ENCODE data around the gene FSD1L.
A peak's percentile ranks its signal among the peaks of the same experiment; 100 is the strongest.

Gene FSD1L

GRCh38 chr9:105436783-105437182 lies 11.1 kb upstream of the FSD1L start:
- DNase-seq, result no peak

GRCh38 chr9:105437704-105438103 lies 10.1 kb upstream of the FSD1L start:
- no peak for DNase-seq

DNA sequence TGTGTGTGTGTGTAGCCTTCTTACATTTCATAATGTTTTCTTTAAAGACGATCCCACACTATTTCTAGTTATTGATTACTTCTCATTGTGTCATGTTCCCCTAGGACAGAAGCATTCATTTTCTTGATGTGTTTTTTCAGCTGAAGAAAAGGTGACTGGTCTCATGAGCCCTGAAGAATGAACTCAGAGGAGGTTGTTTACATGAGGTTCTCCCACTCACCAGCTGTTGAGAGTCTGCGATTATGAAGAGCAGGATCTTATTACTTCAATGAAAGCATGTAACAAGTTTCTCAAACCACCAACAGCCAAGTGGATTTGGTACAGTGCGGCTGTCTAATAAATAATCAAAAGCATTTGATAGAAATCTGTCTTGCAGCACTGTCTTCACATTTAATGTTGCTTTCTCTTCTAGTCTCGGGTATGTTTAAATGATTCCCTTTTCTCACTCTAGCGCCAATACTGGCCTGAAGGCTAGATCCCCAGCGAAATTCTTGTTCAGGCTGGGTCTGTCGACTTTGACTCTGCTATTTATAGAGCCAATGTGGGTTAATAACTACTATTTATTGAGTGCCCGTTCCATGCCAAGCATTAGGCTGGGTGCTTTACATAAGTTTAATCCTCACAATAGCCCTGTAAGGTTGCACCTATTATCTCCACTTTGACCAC lies 9.6 kb upstream of the FSD1L start:
- DNase-seq, result no peak

DNA sequence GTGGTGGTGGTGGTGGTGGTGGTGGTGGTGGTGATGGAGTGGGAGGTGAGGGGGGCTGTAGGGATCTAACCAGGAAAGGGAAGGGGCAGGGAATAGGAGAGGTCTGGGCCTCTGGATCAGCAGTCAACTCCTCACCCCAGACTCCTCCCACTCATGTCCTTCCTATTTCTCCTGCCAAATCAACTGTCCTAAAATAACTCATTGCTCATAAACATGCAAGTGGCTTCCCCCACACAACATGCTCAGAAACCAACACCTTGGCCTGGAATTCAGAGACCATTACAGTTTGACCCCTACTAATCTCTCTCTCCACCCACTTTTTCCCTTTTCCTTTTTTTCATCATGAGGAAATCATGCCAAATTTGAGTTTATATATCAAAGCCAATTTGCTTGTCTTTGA lies 8.4 kb upstream of the FSD1L start:
- no peak for DNase-seq

- DNase-seq, result no peak
Measured at GRCh38 chr9:105441616-105442160, 6.1 kb upstream of the FSD1L start.

DNA sequence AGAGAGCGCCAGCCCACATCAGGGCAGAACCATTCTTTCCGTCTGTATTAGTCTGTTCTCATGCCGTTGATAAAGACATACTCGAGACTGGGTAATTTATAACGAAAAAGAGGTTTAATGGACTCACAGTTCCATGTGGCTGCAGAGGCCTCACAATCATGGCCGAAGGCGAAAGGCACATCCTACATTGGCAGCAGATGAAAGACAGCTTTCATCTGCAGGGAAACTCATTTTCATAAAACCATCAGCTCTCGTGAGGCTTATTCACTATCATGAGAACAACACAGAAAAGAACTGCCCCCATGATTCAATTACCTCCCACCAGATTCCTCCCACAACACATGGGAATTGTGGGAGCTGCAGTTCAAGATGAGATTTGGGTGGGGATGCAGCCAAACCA lies 4.7 kb upstream of the FSD1L start:
- no peak for DNase-seq

DNA sequence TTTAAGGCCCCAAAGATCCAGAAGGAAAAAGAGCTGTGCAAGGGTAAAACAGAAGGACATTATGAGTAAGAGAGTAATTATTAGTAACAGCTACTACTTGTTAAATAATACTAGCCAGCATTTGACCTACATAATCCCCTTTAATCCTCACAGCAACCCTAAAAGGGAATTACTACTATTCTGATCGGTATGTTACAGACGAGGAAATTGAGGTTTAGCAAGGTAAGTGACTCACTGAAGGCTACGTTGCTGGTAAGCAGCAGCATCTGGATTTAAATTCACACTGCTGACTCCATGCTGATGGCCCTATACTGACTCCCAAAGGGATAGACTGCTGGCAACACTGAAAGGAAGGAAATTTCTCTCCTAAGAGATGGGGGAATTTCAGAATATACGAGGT lies 3.7 kb upstream of the FSD1L start:
- DNase-seq, result no peak

DNA sequence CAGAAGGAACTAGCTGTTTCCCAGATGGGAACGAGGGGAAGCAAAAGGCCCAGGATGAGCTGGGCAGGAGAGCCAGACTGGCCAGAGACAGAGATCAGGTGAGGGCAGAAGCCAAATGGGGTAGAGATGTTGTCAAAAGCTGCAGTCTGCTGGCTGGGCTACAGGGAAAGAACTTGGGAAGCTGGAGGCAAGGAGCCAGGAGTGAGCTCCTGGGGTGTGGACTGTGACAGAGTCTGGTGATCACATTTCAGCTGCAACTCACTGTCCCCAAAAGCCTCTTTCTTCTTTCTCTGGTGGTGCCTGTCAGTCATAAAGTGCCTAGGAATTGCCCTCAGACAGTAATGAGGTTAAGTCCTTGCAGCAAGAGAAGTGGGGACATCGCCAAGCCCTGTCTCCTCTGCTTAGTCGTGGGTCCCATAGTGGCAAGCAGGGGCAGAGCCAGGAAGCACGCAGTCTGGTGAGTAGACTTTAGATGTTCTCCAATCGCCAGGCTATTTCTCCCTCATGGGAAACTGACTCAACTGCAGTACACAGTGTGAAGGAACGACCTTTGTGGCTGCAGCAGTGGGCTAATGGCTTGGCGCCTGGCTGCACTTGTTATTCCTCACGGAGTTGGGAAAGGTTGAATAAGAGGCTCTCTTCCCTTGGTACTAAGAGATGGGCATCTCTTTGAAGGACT lies 2.5 kb upstream of the FSD1L start:
- no peak for DNase-seq

GRCh38 chr9:105447386-105447813 lies 434 bp upstream of the FSD1L start:
- DNase-seq, result no peak

GRCh38 chr9:105449081-105449480 lies 1.2 kb downstream of the FSD1L start:
- no peak for DNase-seq

GRCh38 chr9:105452185-105452584 lies 4.4 kb downstream of the FSD1L start:
- DNase-seq, result no peak

DNA sequence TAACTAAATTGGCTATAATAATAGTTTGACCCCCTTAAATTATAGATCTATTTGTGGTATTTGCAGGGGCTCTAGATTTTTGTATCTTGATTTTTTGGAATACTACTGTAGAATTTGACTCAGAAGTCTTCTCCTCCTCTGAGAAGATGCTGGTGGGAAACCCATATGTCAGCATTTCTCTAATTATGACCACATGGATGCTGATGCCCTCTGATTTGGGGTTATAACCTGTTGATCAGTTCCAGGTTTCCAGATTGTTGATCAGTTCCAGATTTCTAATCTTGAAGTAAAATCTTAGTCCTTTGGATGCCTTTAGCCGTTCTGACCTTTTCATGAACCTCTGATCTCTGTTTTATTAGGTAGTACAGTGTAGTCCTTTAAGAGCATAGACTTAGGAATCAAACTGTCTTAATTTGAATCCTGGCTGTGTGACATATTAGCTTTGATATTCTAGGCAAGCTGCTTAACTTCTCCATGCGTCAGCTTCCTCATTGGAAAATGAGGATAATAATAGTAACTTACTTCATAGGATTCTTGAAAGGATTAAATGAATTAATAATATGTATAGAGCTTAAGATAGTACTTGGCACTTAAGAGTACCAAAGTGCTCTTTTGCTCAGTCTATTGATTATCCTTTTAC lies 8.1 kb downstream of the FSD1L start:
- no peak for DNase-seq

- DNase-seq, result no peak
Measured at GRCh38 chr9:105457560-105458294, 9.9 kb downstream of the FSD1L start.

GRCh38 chr9:105458404-105458803 lies 10.6 kb downstream of the FSD1L start:
- no peak for DNase-seq

DNA sequence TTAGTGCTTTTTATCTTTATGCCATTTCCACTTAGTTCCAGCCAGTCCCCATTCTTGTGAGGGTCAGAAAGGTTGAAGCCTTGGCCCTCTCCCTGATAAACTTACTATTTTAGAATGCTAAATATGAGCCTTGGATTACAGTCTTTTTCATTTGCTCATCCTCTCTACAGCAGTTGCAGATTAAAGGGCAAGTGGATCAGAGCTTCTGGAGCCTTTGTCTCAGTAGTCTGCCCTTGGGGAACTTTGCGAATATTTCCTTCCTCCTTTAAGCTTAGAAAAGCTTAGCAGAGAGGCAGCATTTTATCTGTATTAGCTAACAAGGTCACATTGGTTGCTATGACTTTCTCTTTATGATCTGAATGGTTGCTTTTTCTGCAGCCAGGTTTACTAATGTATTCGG lies 11.5 kb downstream of the FSD1L start:
- no peak for DNase-seq

DNA sequence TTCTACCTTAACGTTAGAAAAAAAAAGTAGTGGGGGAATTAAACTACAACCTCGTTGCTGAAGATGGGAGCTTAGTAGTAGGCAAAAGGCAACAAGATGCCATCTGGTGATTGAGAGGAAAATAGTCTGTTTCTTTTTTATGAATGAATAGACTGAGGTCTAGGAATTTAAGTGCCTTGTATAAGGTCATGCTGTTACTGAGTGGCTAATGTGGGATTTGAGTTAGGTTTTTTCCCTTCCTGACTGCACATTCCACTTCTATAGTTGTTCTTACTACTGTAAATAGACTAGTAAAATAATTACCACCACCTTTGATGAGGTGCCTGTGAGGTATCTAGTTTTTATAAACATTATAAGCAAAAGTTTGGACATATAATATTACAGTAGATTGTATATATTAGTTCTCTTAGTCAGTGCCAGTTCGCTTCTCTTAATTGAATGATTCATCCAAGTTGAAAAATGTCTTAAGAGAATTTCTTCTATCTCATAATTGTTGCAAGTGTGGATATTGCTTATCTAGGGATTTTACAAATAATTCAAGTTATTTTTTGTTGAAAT lies 19.1 kb downstream of the FSD1L start:
- DNase-seq, result no peak

DNA sequence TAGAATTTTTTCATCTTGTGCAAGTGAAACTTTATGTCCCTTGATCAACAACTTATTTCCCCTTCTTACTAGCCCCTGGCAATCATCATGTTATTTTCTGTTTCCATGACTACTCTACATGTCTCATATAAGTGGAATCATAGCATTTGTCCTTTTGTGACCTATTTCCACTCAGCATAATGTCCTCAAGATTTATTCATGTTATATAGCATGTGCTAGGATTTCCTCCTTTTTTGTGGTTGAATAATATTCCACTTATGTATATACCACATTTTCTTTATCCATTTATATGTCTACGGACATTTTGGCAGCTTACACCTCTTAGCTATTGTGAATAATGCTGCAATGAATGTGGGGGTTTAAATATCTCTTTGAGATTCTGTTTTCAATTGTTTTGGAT lies 21.0 kb downstream of the FSD1L start:
- no peak for DNase-seq

DNA sequence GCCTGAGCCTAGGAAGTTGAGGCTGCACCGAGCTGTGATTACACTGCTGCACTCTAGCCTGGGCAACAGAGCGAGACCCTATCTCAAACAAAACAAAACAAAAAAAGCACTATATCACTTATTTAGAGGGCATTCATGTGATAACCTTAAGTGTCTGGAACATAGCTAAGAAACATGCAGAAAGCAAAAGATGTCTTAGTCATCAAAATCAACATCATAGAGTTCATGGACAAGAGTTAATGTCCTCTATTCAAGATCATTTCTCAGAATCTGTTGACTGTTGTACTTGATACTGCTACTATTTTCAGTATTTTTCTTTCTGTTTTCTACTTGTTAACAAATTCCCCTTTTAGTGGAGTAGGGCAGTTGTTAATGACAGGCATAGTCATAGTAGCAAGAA lies 25.4 kb downstream of the FSD1L start:
- no peak for DNase-seq

- DNase-seq, result peak; percentile 1
Measured at GRCh38 chr9:105475302-105475701, 27.5 kb downstream of the FSD1L start.

DNA sequence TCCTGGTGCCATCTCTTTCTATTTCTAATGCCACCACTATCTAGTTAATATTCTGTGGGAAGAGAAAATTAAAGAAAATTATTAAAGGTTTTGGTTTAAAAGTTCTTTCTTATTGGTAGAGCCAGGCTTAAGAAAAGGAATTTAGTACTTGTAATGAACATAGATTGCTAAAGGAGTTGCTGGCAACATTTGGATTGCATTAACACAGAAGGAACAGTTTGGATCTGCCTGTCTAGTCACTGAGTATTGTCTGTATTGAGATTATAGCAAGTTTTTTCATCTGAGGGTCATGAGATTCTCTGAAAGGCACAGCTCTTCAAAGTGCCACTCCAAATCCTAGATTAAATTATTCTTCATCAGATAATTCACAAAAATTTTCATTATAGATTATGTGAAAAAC lies 32.0 kb downstream of the FSD1L start:
- no peak for DNase-seq

GRCh38 chr9:105483618-105484017 lies 35.8 kb downstream of the FSD1L start:
- no peak for DNase-seq

DNA sequence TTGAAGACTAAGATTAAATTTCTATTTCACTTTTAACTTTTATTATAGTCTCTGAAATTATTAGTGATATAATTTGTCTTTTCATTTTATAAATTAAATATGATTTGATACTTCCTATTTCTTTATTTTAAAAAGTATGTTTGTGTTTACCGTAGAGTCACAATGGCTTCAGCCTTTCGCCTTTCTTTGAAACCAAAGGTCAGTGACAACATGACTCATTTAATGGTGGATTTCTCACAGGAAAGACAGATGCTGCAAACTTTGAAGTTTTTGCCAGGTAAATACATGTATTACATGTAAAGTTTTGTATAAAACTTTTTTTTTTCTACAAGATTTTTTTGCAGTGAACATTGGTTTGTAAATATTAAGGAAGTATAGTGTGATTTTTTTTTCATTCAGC lies 36.4 kb downstream of the FSD1L start:
- DNase-seq, result no peak

DNA sequence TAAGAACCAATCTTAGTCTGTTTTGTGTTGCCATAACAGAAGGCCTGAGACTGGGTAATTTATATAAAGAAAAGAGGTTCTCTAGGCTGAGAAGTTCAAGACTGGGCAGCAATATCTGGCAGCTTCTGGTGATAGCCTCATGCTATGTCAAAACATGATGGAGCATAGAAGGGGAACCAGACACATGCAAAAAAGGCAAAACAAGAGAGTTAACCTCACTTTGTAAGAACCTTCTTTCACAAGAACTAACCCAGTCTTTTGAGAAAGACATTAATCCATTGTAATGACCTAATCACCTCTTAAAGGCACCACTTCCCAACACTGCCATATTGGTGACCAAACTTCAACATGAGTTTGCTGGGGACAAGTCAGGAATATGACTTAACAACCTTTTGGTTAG lies 37.3 kb downstream of the FSD1L start:
- DNase-seq, result no peak
